Left ventricle myocardium inferior (tissue), 1 donor: ENCODE data around the gene JKAMP. TPM values are rescaled to one million over a fixed set of nuclear protein-coding genes. Genes with fewer than 3 reads are reported as not detected.

Experiments used
- DNase-seq: peaks from one replicate; pipeline ENCODE4 v3.0.0-alpha.2; 2020
- H3K27ac ChIP-seq: fragments of 200-600 bp; replicated peaks from 2 replicates; pipeline ENCODE4 v1.8.0; 2021
- H3K27me3 ChIP-seq: fragments of 200-600 bp; 2 replicates; pipeline ENCODE4 v1.8.0; 2021; ENCODE audit warnings: low read depth
- H3K36me3 ChIP-seq: fragments of 200-600 bp; 2 replicates; pipeline ENCODE4 v1.8.0; 2021
- H3K4me1 ChIP-seq: fragments of 200-600 bp; 2 replicates; pipeline ENCODE4 v1.8.0; 2021
- H3K4me3 ChIP-seq: fragments of 200-600 bp; 2 replicates; pipeline ENCODE4 v1.8.0; 2021; ENCODE audit warnings: mild to moderate bottlenecking, moderate library complexity
- H3K9me3 ChIP-seq: fragments of 200-600 bp; replicated peaks from 2 replicates; pipeline ENCODE4 v1.8.0; 2021
- intact Hi-C: fragments of 100-400 bp; cut with micrococcal nuclease; formaldehyde crosslinking; loops from one replicate; pipeline ENCODE4 v1.11.0; 2022
- total RNA-seq: library from RNA; stranded (reverse); fragmentation: NEBNext Ultra II Directional; extraction: Animal tissue kit (Norgen Biotek cat#: 25700); gene quantifications from one replicate; pipeline ENCODE4 v1.2.1, GENCODE V29; 2021
- TF ChIP-seq, protein P1 (sequence below): fragments of 200-600 bp; IDR thresholded peaks from 2 replicates; pipeline ENCODE4 v1.8.0; 2021; ENCODE audit warnings: antibody characterized with exemption, mild to moderate bottlenecking, borderline replicate concordance
- donor health status: DM: no; HTN: yes; CAD: no; lungs with severe emphysema.

JKAMP gene
- total RNA-seq, 1 donor from 2014 or later: 23.5 TPM

GRCh38 chr14:59490756-59491155 is 6.4 kb downstream of the JKAMP start:
- intact Hi-C loops: no loop called here

GRCh38 chr14:59492384-59492783 is 8.1 kb downstream of the JKAMP start:
- H3K36me3 ChIP-seq: peaks cover 89% of the 10 kb centered on the region

More at GRCh38 chr14:59490756-59491155, 6.4 kb downstream of the JKAMP start:
- Histone ChIP-seq H3K36me3 (peaks cover 73% of the 10 kb centered on the region), H3K27me3 (no peaks in the 10 kb centered on the region), H3K27ac (no peak overlapping the region), H3K4me1 (peaks cover 33% of the 10 kb centered on the region), H3K9me3 (no peaks in the 10 kb centered on the region), H3K4me3 (no peak overlapping the region)
- TF ChIP-seq, protein P1, sequence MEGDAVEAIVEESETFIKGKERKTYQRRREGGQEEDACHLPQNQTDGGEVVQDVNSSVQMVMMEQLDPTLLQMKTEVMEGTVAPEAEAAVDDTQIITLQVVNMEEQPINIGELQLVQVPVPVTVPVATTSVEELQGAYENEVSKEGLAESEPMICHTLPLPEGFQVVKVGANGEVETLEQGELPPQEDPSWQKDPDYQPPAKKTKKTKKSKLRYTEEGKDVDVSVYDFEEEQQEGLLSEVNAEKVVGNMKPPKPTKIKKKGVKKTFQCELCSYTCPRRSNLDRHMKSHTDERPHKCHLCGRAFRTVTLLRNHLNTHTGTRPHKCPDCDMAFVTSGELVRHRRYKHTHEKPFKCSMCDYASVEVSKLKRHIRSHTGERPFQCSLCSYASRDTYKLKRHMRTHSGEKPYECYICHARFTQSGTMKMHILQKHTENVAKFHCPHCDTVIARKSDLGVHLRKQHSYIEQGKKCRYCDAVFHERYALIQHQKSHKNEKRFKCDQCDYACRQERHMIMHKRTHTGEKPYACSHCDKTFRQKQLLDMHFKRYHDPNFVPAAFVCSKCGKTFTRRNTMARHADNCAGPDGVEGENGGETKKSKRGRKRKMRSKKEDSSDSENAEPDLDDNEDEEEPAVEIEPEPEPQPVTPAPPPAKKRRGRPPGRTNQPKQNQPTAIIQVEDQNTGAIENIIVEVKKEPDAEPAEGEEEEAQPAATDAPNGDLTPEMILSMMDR: no peak
- DNase-seq: no peak

GRCh38 chr14:59500732-59501131 is 16.4 kb downstream of the JKAMP start:
- no peak for DNase-seq
- Histone ChIP-seq H3K9me3 (no peaks in the 10 kb centered on the region), H3K27ac (no peak overlapping the region), H3K27me3 (no peaks in the 10 kb centered on the region), H3K4me1 (peaks cover 11% of the 10 kb centered on the region), H3K36me3 (peaks cover 71% of the 10 kb centered on the region), H3K4me3 (no peak overlapping the region)
- intact Hi-C loops: no loop called here
- TF ChIP-seq, protein P1: no peak

More at GRCh38 chr14:59492384-59492783, 8.1 kb downstream of the JKAMP start:
- Histone ChIP-seq H3K4me1 (peaks cover 17% of the 10 kb centered on the region), H3K27me3 (no peaks in the 10 kb centered on the region), H3K9me3 (no peaks in the 10 kb centered on the region), H3K4me3 (no peak overlapping the region), H3K27ac (no peak overlapping the region)
- no peak for DNase-seq
- intact Hi-C loops: no loop called here
- TF ChIP-seq, protein P1: no peak

DNA sequence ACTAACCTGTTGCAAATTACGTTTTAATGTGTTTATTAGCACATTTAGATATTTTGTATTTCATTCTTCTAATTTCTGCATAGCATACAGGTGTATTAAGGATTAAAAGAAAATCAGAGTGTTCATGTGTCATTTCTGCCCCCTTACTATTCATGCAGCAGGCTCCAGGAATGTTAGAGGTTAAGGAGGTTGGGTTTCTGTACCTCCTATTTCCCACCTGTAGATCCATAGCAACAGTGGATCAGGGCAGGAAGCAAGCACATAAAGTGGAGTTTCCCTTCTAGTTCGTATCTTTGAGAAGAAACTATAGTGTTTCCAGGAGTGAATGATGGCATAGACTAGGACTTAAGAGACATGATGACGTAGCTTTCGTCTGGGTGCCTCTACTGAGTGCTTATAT is 18.9 kb downstream of the JKAMP start:
- H3K9me3 ChIP-seq: no peaks in the 10 kb centered on the region
- H3K27me3 ChIP-seq: no peaks in the 10 kb centered on the region
- H3K36me3 ChIP-seq: peaks cover 50% of the 10 kb centered on the region
- TF ChIP-seq, protein P1: no peak
- no peak for DNase-seq
- H3K27ac ChIP-seq: no peak overlapping the region
- intact Hi-C loops: no loop called here
- H3K4me1 ChIP-seq: peaks cover 11% of the 10 kb centered on the region
- no peak overlapping the region for H3K4me3 ChIP-seq

- no peaks in the 10 kb centered on the region for H3K4me1 ChIP-seq
- no peaks in the 10 kb centered on the region for H3K9me3 ChIP-seq
- intact Hi-C loops: no loop called here
- peaks cover 15% of the 10 kb centered on the region for H3K27me3 ChIP-seq
- H3K27ac ChIP-seq: no peak overlapping the region
- peaks cover 25% of the 10 kb centered on the region for H3K36me3 ChIP-seq
- TF ChIP-seq, protein P1: peak; percentile 77
- DNase-seq: peak; percentile 24
- H3K4me3 ChIP-seq: no peak overlapping the region
Measured at GRCh38 chr14:59507063-59507751, 22.9 kb downstream of the JKAMP start.
